ENCODE measurements around the gene GATAD2A. TPM values are rescaled to one million over a fixed set of nuclear protein-coding genes. Genes with fewer than 3 reads are reported as not detected.
A peak's percentile ranks its signal among the peaks of the same experiment; 100 is the strongest.

Gene GATAD2A
- total RNA-seq, 2 experiments from 2014 or later = 104 to 107 TPM

GRCh38 chr19:19553670-19554069 lies 148.2 kb downstream of the GATAD2A start:
- no peak for DNase-seq
- TF ChIP-seq CTCF (IDR thresholded peaks at IDR 0.05) = no peak
- CTCF ChIA-PET = interaction anchor here (0.5 to 2.4 kb wide), 12 partner anchors 9 to 485 kb away, joined by 3 to 15 read pairs (median 3); partner anchors contain the start of genes GMIP and NDUFA13
- no peaks in the 10 kb centered on the region for H3K36me3 ChIP-seq (ENCODE audit: insufficient read depth, low read length)
- Mint-ChIP-seq H3K27me3 (no peaks in the 10 kb centered on the region), H3K4me1 (ENCODE audit: low read depth) (peaks cover 6% of the 10 kb centered on the region), H3K9me3 (no peaks in the 10 kb centered on the region), H3K27ac (no peak overlapping the region), H3K36me3 (ENCODE audit: low read depth) (no peaks in the 10 kb centered on the region), H3K4me3 (no peak overlapping the region)
- no peaks in the 10 kb centered on the region for H3K27me3 ChIP-seq (ENCODE audit: control insufficient read depth in 1 of 2, insufficient read depth in 2 of 2, low read length in 2 of 2)
- no peak overlapping the region for H3K27ac ChIP-seq (ENCODE audit: low read depth in 1 of 2, low read length in 2 of 2)
- H3K4me1 ChIP-seq (ENCODE audit: insufficient read depth, low read length) = peaks cover 8% of the 10 kb centered on the region
- no peak overlapping the region for H3K4me3 ChIP-seq (ENCODE audit: low read length)
- POLR2A ChIA-PET = interaction anchor here (0.8 to 1.1 kb wide), 3 partner anchors 12 to 90 kb away, joined by 3 read pairs; partner anchors contain the start of gene GMIP
- ATAC-seq (ENCODE audit: poor library complexity) = no peak
- intact Hi-C loops (cut with DNase I, micrococcal nuclease) = no loop called here
- peaks cover 0 to 5% of the 10 kb centered on the region in 2 experiments for H3K9me3 ChIP-seq (ENCODE audit: control insufficient read depth in 1 of 2, insufficient read depth in 1 of 2, low read length in 2 of 2)

- Histone ChIP-seq H3K27me3 (ENCODE audit: control insufficient read depth in 1 of 2, insufficient read depth in 2 of 2, low read length in 2 of 2) (no peaks in the 10 kb centered on the region), H3K27ac (ENCODE audit: low read depth in 1 of 2, low read length in 2 of 2) (no peak overlapping the region), H3K4me3 (ENCODE audit: low read length) (no peak overlapping the region), H3K36me3 (ENCODE audit: insufficient read depth, low read length) (no peaks in the 10 kb centered on the region), H3K9me3 (ENCODE audit: control insufficient read depth in 1 of 2, insufficient read depth in 1 of 2, low read length in 2 of 2) (peaks cover 0 to 5% of the 10 kb centered on the region in 2 experiments), H3K4me1 (ENCODE audit: insufficient read depth, low read length) (peaks cover 8% of the 10 kb centered on the region)
- Mint-ChIP-seq H3K27ac (no peak overlapping the region), H3K4me3 (no peak overlapping the region), H3K36me3 (ENCODE audit: low read depth) (peaks cover 5% of the 10 kb centered on the region), H3K9me3 (no peaks in the 10 kb centered on the region), H3K4me1 (ENCODE audit: low read depth) (peaks cover 13% of the 10 kb centered on the region), H3K27me3 (no peaks in the 10 kb centered on the region)
- peak; percentile 42 for ATAC-seq (ENCODE audit: poor library complexity)
- peak in 13 of 14 experiments; percentile 38 to 76 (median 49) for DNase-seq
- ChIA-PET POLR2A (interaction anchor here (0.8 to 1.1 kb wide), 4 partner anchors 13 to 89 kb away, joined by 3 to 4 read pairs (median 3); partner anchors contain the start of gene GMIP), CTCF (interaction anchor here (0.5 to 2.4 kb wide), 17 partner anchors 8 to 484 kb away, joined by 3 to 15 read pairs (median 4); partner anchors contain the start of genes GMIP and NDUFA13)
- intact Hi-C loops (cut with DNase I, micrococcal nuclease) = no loop called here
- peak; percentile 81 for TF ChIP-seq CTCF (IDR thresholded peaks at IDR 0.05)
These were observed 148.9 kb downstream of the GATAD2A start for GRCh38 chr19:19554074-19555023.

GRCh38 chr19:19558055-19558454 lies 152.6 kb downstream of the GATAD2A start:
- Histone ChIP-seq H3K27me3 (ENCODE audit: control insufficient read depth in 1 of 2, insufficient read depth in 2 of 2, low read length in 2 of 2) (no peaks in the 10 kb centered on the region), H3K27ac (ENCODE audit: low read depth in 1 of 2, low read length in 2 of 2) (no peak overlapping the region), H3K4me3 (ENCODE audit: low read length) (no peak overlapping the region), H3K36me3 (ENCODE audit: insufficient read depth, low read length) (peaks cover 10% of the 10 kb centered on the region), H3K9me3 (ENCODE audit: control insufficient read depth in 1 of 2, insufficient read depth in 1 of 2, low read length in 2 of 2) (no peaks in the 10 kb centered on the region), H3K4me1 (ENCODE audit: insufficient read depth, low read length) (peaks cover 22% of the 10 kb centered on the region)
- H3K9me3 Mint-ChIP-seq = no peaks in the 10 kb centered on the region
- CTCF ChIA-PET = no interaction called here
- peak overlapping the region; percentile 65 for H3K27ac Mint-ChIP-seq
- TF ChIP-seq CTCF (IDR thresholded peaks at IDR 0.05) = no peak
- intact Hi-C loops (cut with DNase I, micrococcal nuclease) = no loop called here
- ATAC-seq (ENCODE audit: poor library complexity) (no peak), DNase-seq (no peak)
- H3K4me1 Mint-ChIP-seq (ENCODE audit: low read depth) = peaks cover 35% of the 10 kb centered on the region
- no peak overlapping the region for H3K4me3 Mint-ChIP-seq
- no peaks in the 10 kb centered on the region for H3K27me3 Mint-ChIP-seq
- POLR2A ChIA-PET = interaction anchor here (0.6 kb wide), 1 partner anchor 20 kb away, joined by 3 read pairs; no protein-coding TSS in a partner anchor
- H3K36me3 Mint-ChIP-seq (ENCODE audit: low read depth) = peaks cover 23% of the 10 kb centered on the region

Small RNA genes lying within 50 kb of the gene (microRNA-seq; reads per million reads assigned to microRNA genes)
- not detected for gene MIR640 (ENCODE audit: borderline microRNAs expressed, borderline replicate concordance)

Other genes with a start within 250 kb of the GATAD2A start
- gene MEF2B, start 235.4 kb upstream of the GATAD2A start, total RNA-seq = 1 to 10 TPM; 1.9 to 3.0 TPM
- gene BORCS8, start 213.5 kb upstream of the GATAD2A start, total RNA-seq = 10 to 100 TPM; 12.0 to 15.0 TPM
- gene RFXANK, start 213.4 kb upstream of the GATAD2A start, total RNA-seq = 10 to 100 TPM; 36.3 to 37.2 TPM
- 10 to 100 TPM; 10.5 to 11.5 TPM for gene NR2C2AP, start 202.3 kb upstream of the GATAD2A start, total RNA-seq
- not detected for gene NCAN, start 193.7 kb upstream of the GATAD2A start, total RNA-seq
- gene TM6SF2, start 132.4 kb upstream of the GATAD2A start, total RNA-seq = not detected
- 10 to 100 TPM; 49.7 to 56.0 TPM for gene SUGP1, start 85.2 kb upstream of the GATAD2A start, total RNA-seq
- gene MAU2, start 84.8 kb upstream of the GATAD2A start, total RNA-seq = 100 to 1,000 TPM; 132 to 133 TPM
- gene TSSK6, start 109.9 kb downstream of the GATAD2A start, total RNA-seq = 1 to 10 TPM; 3.4 to 5.5 TPM
- 100 to 1,000 TPM; 145 to 156 TPM for gene NDUFA13, start 110.5 kb downstream of the GATAD2A start, total RNA-seq
- gene YJEFN3, start 123.2 kb downstream of the GATAD2A start, total RNA-seq = 1 to 10 TPM; 3.7 to 4.4 TPM
- gene CILP2, start 132.6 kb downstream of the GATAD2A start, total RNA-seq = 1 to 10 TPM; 1.1 to 1.7 TPM
- gene PBX4, start 213.0 kb downstream of the GATAD2A start, total RNA-seq = 10 to 100 TPM; 50.1 to 51.8 TPM
- 10 to 100 TPM; 85.9 to 93.7 TPM for gene LPAR2, start 222.5 kb downstream of the GATAD2A start, total RNA-seq
- 10 to 100 TPM; 89.6 to 97.0 TPM for gene GMIP, start 238.0 kb downstream of the GATAD2A start, total RNA-seq

Data from CD4-positive, alpha-beta T cell (primary cell).